Astrocyte (in vitro differentiated cells and primary cell): Measurements from ENCODE around the gene MMP17. TPM values are rescaled to one million over a fixed set of nuclear protein-coding genes. Genes with fewer than 3 reads are reported as not detected.

Source experiments
- DNase-seq: peaks from one replicate; pipeline ENCODE4 v3.0.0-alpha.2; 2010; ENCODE audit warnings: low read depth
- FAIRE-seq: peaks from 2 replicates; lab custom pipeline; 2011; peaks lifted over from hg19 to GRCh38; lab: Jason Lieb, UNC
- H2AFZ ChIP-seq: 2 replicates; pipeline ENCODE4 v1.6.0; 2012; ENCODE audit warnings: low read depth, low read length, inconsistent platforms
- H3K27ac ChIP-seq: 2 replicates; pipeline ENCODE4 v1.5.1; 2011; ENCODE audit warnings: low read depth, low read length, inconsistent platforms
- H3K27me3 ChIP-seq: 2 replicates; pipeline ENCODE4 v1.6.0; 2011; ENCODE audit warnings: low read length, inconsistent platforms; ENCODE audit not compliant: insufficient read depth
- H3K36me3 ChIP-seq: 2 replicates; pipeline ENCODE4 v1.5.1; 2011; ENCODE audit warnings: low read length, inconsistent platforms; ENCODE audit not compliant: insufficient read depth
- H3K4me1 ChIP-seq: 2 replicates; pipeline ENCODE4 v1.5.1; 2011; ENCODE audit warnings: low read length, inconsistent platforms; ENCODE audit not compliant: insufficient read depth
- H3K4me2 ChIP-seq: 2 replicates; pipeline ENCODE4 v1.6.0; 2012; ENCODE audit warnings: low read length, inconsistent platforms
- H3K4me3 ChIP-seq: 2 replicates; pipeline ENCODE4 v1.5.1; 2011; ENCODE audit warnings: low read depth, mild to moderate bottlenecking, low read length, inconsistent platforms; ENCODE audit not compliant: insufficient read depth
- H3K79me2 ChIP-seq: 2 replicates; pipeline ENCODE4 v1.6.0; 2012; ENCODE audit warnings: mild to moderate bottlenecking, low read length, inconsistent platforms; ENCODE audit not compliant: insufficient read depth
- H3K9ac ChIP-seq: 2 replicates; pipeline ENCODE4 v1.6.0; 2012; ENCODE audit warnings: mild to moderate bottlenecking, low read length, inconsistent platforms
- H3K9me3 ChIP-seq: 2 replicates; pipeline ENCODE4 v1.5.1; 2012; ENCODE audit warnings: low read depth, mild to moderate bottlenecking, low read length, inconsistent platforms; ENCODE audit not compliant: insufficient read depth
- H4K20me1 ChIP-seq: 2 replicates; pipeline ENCODE4 v1.6.0; 2012; ENCODE audit warnings: low read length, inconsistent platforms; ENCODE audit not compliant: insufficient read depth
- H3K27ac Mint-ChIP-seq: one replicate; pipeline ENCODE4 v1.8.0; 2021; ENCODE audit warnings: mild to moderate bottlenecking, mixed read lengths; ENCODE audit not compliant: unreplicated experiment
- H3K27me3 Mint-ChIP-seq: one replicate; pipeline ENCODE4 v1.8.0; 2021; ENCODE audit warnings: low read depth, mixed read lengths; ENCODE audit not compliant: unreplicated experiment
- H3K36me3 Mint-ChIP-seq: one replicate; pipeline ENCODE4 v1.8.0; 2021; ENCODE audit warnings: low read depth, mixed read lengths; ENCODE audit not compliant: unreplicated experiment
- H3K4me1 Mint-ChIP-seq: one replicate; pipeline ENCODE4 v1.8.0; 2021; ENCODE audit warnings: low read depth, mixed read lengths; ENCODE audit not compliant: unreplicated experiment
- H3K4me3 Mint-ChIP-seq: one replicate; pipeline ENCODE4 v1.8.0; 2021; ENCODE audit warnings: mild to moderate bottlenecking, moderate library complexity, mixed read lengths; ENCODE audit not compliant: unreplicated experiment
- H3K9me3 Mint-ChIP-seq: one replicate; pipeline ENCODE4 v1.8.0; 2021; ENCODE audit warnings: mild to moderate bottlenecking, mixed read lengths; ENCODE audit not compliant: unreplicated experiment
- CTCF ChIP-seq: IDR thresholded peaks from 2 replicates; pipeline ENCODE4 v1.5.1; 2011; ENCODE audit warnings: low read depth, mild to moderate bottlenecking, inconsistent platforms, low read length, moderate library complexity; ENCODE audit not compliant: insufficient read depth
- EZH2 ChIP-seq: IDR thresholded peaks from 2 replicates; pipeline ENCODE4 v1.6.1; 2012; ENCODE audit warnings: mild to moderate bottlenecking, low read length, inconsistent platforms; ENCODE audit not compliant: insufficient read depth
- total RNA-seq: library from RNA; stranded (reverse); gene quantifications from 2 replicates; pipeline ENCODE4 v1.2.1, GENCODE V29; 2021

Gene MMP17
- total RNA-seq, 1 donor from 2014 or later = 8.4 TPM

GRCh38 chr12:131799828-131800593, 28.2 kb upstream of the MMP17 start:
- Mint-ChIP-seq H3K27ac (no peak overlapping the region), H3K4me3 (no peak overlapping the region)

GRCh38 chr12:131800594-131801135, 27.5 kb upstream of the MMP17 start:
- no peaks in the 10 kb centered on the region for H3K9me3 Mint-ChIP-seq

More at GRCh38 chr12:131799828-131800593, 28.2 kb upstream of the MMP17 start:
- peaks cover 13% of the 10 kb centered on the region for H3K36me3 Mint-ChIP-seq
- H3K27ac ChIP-seq = no peak overlapping the region
- H3K36me3 ChIP-seq = peaks cover 6% of the 10 kb centered on the region
- no peak overlapping the region for H3K4me3 ChIP-seq
- TF ChIP-seq EZH2 (no peak), CTCF (no peak)
- DNase-seq (no peak), FAIRE-seq (no peak)
- H3K27me3 ChIP-seq = no peaks in the 10 kb centered on the region
- no peak overlapping the region for H2AFZ ChIP-seq
- H3K79me2 ChIP-seq = no peaks in the 10 kb centered on the region
- H3K9me3 Mint-ChIP-seq = no peaks in the 10 kb centered on the region
- no peaks in the 10 kb centered on the region for H3K27me3 Mint-ChIP-seq
- H3K4me2 ChIP-seq = no peak overlapping the region
- peaks cover 6% of the 10 kb centered on the region for H3K4me1 Mint-ChIP-seq
- no peaks in the 10 kb centered on the region for H3K9me3 ChIP-seq
- no peak overlapping the region for H3K9ac ChIP-seq
- no peaks in the 10 kb centered on the region for H4K20me1 ChIP-seq
- H3K4me1 ChIP-seq = peaks cover 7% of the 10 kb centered on the region

More at GRCh38 chr12:131800594-131801135, 27.5 kb upstream of the MMP17 start:
- no peak overlapping the region for H2AFZ ChIP-seq
- H3K4me1 ChIP-seq = peaks cover 7% of the 10 kb centered on the region
- peaks cover 6% of the 10 kb centered on the region for H3K36me3 ChIP-seq
- no peak for FAIRE-seq
- H3K36me3 Mint-ChIP-seq = peaks cover 13% of the 10 kb centered on the region
- TF ChIP-seq EZH2 = no peak
- no peak for TF ChIP-seq CTCF
- H3K4me3 Mint-ChIP-seq = no peak overlapping the region
- peaks cover 5% of the 10 kb centered on the region for H3K4me1 Mint-ChIP-seq
- no peak overlapping the region for H3K4me3 ChIP-seq
- H3K27me3 ChIP-seq = no peaks in the 10 kb centered on the region
- no peaks in the 10 kb centered on the region for H3K9me3 ChIP-seq
- no peaks in the 10 kb centered on the region for H4K20me1 ChIP-seq
- H3K9ac ChIP-seq = no peak overlapping the region
- DNase-seq = no peak
- H3K27ac Mint-ChIP-seq = no peak overlapping the region
- H3K27ac ChIP-seq = no peak overlapping the region
- no peaks in the 10 kb centered on the region for H3K27me3 Mint-ChIP-seq
- H3K4me2 ChIP-seq = no peak overlapping the region
- H3K79me2 ChIP-seq = no peaks in the 10 kb centered on the region
